Endothelial cell of umbilical vein (primary cell): ENCODE results near the gene ASPSCR1. TPM values are rescaled to one million over a fixed set of nuclear protein-coding genes. Genes with fewer than 3 reads are reported as not detected.

ENCODE experiments used
- BruUV-seq: library from RNA; stranded (reverse); fragments of 400-500 nt; replicated peaks from 2 replicates; lab custom pipeline; 2021; lab: Mats Ljungman, UMichigan
- CTCF ChIA-PET: fragments of 300-600, 350-600 bp; sonication (Branson Sonifier 250); formaldehyde crosslinking; loops from one replicate; lab custom pipeline; 2021; ENCODE audit warnings: antibody characterized with exemption, inconsistent platforms; lab: Charles Lee
- POLR2A ChIA-PET: fragments of 300-600, 350-600 bp; sonication (Branson Sonifier 250); formaldehyde crosslinking; loops from one replicate; lab custom pipeline; 2021; ENCODE audit warnings: antibody characterized with exemption, inconsistent platforms; lab: Charles Lee
- DNase-seq: peaks from one replicate; pipeline ENCODE4 v3.0.0-alpha.2; 2011; ENCODE audit warnings: low read depth, low spot score
- FAIRE-seq: peaks from 2 replicates; lab custom pipeline; 2011; peaks lifted over from hg19 to GRCh38; lab: Jason Lieb, UNC
- H2AFZ ChIP-seq: 2 replicates; pipeline ENCODE4 v1.6.0; 2012; ENCODE audit warnings: low read depth, low read length, control low read depth, inconsistent platforms
- H3K27ac ChIP-seq: 2 replicates; pipeline ENCODE4 v1.5.1; 2011; ENCODE audit warnings: low read depth, mild to moderate bottlenecking, control low read depth, low read length, moderate library complexity; ENCODE audit not compliant: insufficient read depth
- H3K27me3 ChIP-seq, 2 experiments: 2 replicates each; pipeline versions ENCODE4 v1.6.0 to v1.6.1; 2011; ENCODE audit warnings: low read length in 2 of 2, mixed read lengths in 1 of 2; ENCODE audit not compliant: control insufficient read depth in 2 of 2, insufficient read depth in 2 of 2
- H3K36me3 ChIP-seq, 2 experiments: 2 replicates in 1 of 2; 3 replicates in 1 of 2; pipeline ENCODE4 v1.5.1; 2011; ENCODE audit warnings: low read length in 2 of 2, mild to moderate bottlenecking in 1 of 2, moderate library complexity in 1 of 2; ENCODE audit not compliant: control insufficient read depth in 2 of 2, insufficient read depth in 2 of 2; ENCODE audit errors: extremely low read depth in 1 of 2
- H3K4me1 ChIP-seq: 3 replicates; pipeline ENCODE4 v1.5.1; 2011; ENCODE audit warnings: mild to moderate bottlenecking, low read length; ENCODE audit not compliant: control insufficient read depth, insufficient read depth; ENCODE audit errors: extremely low read depth
- H3K4me2 ChIP-seq: 2 replicates; pipeline ENCODE4 v1.6.1; 2011; ENCODE audit warnings: low read length, control low read depth, mixed read lengths; ENCODE audit not compliant: insufficient read depth
- H3K4me3 ChIP-seq, 3 experiments: fragments of 200-600 bp in 1 of 3; sonication (generic), shearing (Covaris generic) in 1 of 3; replicated peaks in 1 of 3; 2 replicates each; pipeline ENCODE4 v1.5.1; 2011 to 2016; ENCODE audit warnings: control low read depth in 3 of 3, low read length in 3 of 3, mild to moderate bottlenecking in 2 of 3, inconsistent platforms in 1 of 3, low read depth in 1 of 3, moderate library complexity in 1 of 3; ENCODE audit not compliant: insufficient read depth in 1 of 3
- H3K79me2 ChIP-seq: 2 replicates; pipeline ENCODE4 v1.6.0; 2012; ENCODE audit warnings: low read length, inconsistent platforms; ENCODE audit not compliant: control insufficient read depth, insufficient read depth
- H3K9ac ChIP-seq: replicated peaks from 2 replicates; pipeline ENCODE3; 2011; ENCODE audit warnings: low read length, control low read depth; ENCODE audit not compliant: insufficient read depth; ENCODE audit errors: extremely low read depth
- H3K9me1 ChIP-seq: replicated peaks from 3 replicates; pipeline ENCODE4 v1.6.0; 2011; ENCODE audit warnings: mild to moderate bottlenecking, low read length; ENCODE audit not compliant: control insufficient read depth, insufficient read depth; ENCODE audit errors: extremely low read depth
- H3K9me3 ChIP-seq: replicated peaks from 2 replicates; pipeline ENCODE4 v1.5.1; 2012; ENCODE audit warnings: low read length, inconsistent platforms; ENCODE audit not compliant: control insufficient read depth, insufficient read depth
- H4K20me1 ChIP-seq: replicated peaks from 2 replicates; pipeline ENCODE3; 2011; ENCODE audit warnings: mild to moderate bottlenecking, low read length; ENCODE audit not compliant: control insufficient read depth, insufficient read depth; ENCODE audit errors: extremely low read depth
- EZH2 ChIP-seq: IDR thresholded peaks from 2 replicates; pipeline ENCODE4 v1.6.1; 2012; ENCODE audit warnings: borderline replicate concordance, low read depth, mild to moderate bottlenecking, moderate library complexity, low read length, inconsistent platforms; ENCODE audit not compliant: severe bottlenecking
- FOS ChIP-seq: IDR thresholded peaks from 2 replicates; pipeline ENCODE4 v1.6.1; 2011; ENCODE audit warnings: mild to moderate bottlenecking, low read length, moderate library complexity, borderline replicate concordance; ENCODE audit not compliant: insufficient read depth
- GATA2 ChIP-seq: IDR thresholded peaks from 2 replicates; pipeline ENCODE4 v1.7.0; 2011; ENCODE audit warnings: low read depth, mild to moderate bottlenecking, moderate library complexity, mixed read lengths, low read length; ENCODE audit not compliant: insufficient read length, insufficient read depth
- JUN ChIP-seq: IDR thresholded peaks from 2 replicates; pipeline ENCODE4 v1.6.1; 2011; ENCODE audit warnings: borderline replicate concordance, low read depth; ENCODE audit not compliant: insufficient read length, insufficient read depth
- MYC ChIP-seq: IDR thresholded peaks from one replicate; pipeline ENCODE4 v1.6.1; 2011; ENCODE audit warnings: mild to moderate bottlenecking, low read depth, low read length
- POLR2A ChIP-seq: IDR thresholded peaks from 2 replicates; pipeline ENCODE4 v1.6.1; 2012; ENCODE audit warnings: low read depth, mild to moderate bottlenecking, control low read depth, low read length
- POLR2AphosphoS5 ChIP-seq: IDR thresholded peaks from 2 replicates; pipeline ENCODE4 v1.6.1; 2012; ENCODE audit warnings: low read depth, mild to moderate bottlenecking, control low read depth, low read length, moderate library complexity; ENCODE audit not compliant: insufficient read depth
- dilution Hi-C: fragments of 300-500 bp; cut with MboI; formaldehyde crosslinking; loops from one replicate; pipeline ENCODE4 v1.15.0; 2019; ENCODE audit warnings: low sequenced_read_pairs; ENCODE audit not compliant: extremely low pct_ligation_motif_present
- intact Hi-C: fragments of 100-400 bp; cut with micrococcal nuclease; formaldehyde crosslinking; loops from one replicate; pipeline ENCODE4 v1.10.0; 2022
- polyA plus RNA-seq, 4 experiments: library from polyadenylated mRNA; depleted of rRNA in 3 of 4; stranded (reverse) in 3 of 4; unstranded in 1 of 4; fragments of >200 nt; gene quantifications; 2 replicates each; pipeline versions ENCODE4 v1.2.1 to v1.2.3, GENCODE V29; 2011 to 2012; ENCODE audit warnings: missing spikeins in 1 of 4
- total RNA-seq: library from RNA; stranded (reverse); gene quantifications from 2 replicates; pipeline ENCODE4 v1.2.3, GENCODE V29; 2021
- TF ChIP-seq, protein P1 (sequence below): IDR thresholded peaks from 2 replicates; pipeline ENCODE4 v1.6.1; 2011; ENCODE audit not compliant: insufficient read depth, insufficient read length
- TF ChIP-seq, protein P2 (sequence below), 2 donors: IDR thresholded peaks; 1 replicate in 1 of 2; 2 replicates in 1 of 2; pipeline ENCODE4 v1.5.1; 2011; ENCODE audit warnings: low read length in 2 of 2, mild to moderate bottlenecking in 2 of 2, moderate library complexity in 2 of 2, control low read depth in 1 of 2, inconsistent platforms in 1 of 2, low read depth in 1 of 2; ENCODE audit not compliant: insufficient read depth in 1 of 2; ENCODE audit errors: extremely low read depth in 1 of 2

ASPSCR1 gene
- total and polyA plus RNA-seq, 2 donors (not counting 3 experiments of a cell fraction or from before 2014, with no cell fraction given): 24.8 to 36.5 TPM

DNA sequence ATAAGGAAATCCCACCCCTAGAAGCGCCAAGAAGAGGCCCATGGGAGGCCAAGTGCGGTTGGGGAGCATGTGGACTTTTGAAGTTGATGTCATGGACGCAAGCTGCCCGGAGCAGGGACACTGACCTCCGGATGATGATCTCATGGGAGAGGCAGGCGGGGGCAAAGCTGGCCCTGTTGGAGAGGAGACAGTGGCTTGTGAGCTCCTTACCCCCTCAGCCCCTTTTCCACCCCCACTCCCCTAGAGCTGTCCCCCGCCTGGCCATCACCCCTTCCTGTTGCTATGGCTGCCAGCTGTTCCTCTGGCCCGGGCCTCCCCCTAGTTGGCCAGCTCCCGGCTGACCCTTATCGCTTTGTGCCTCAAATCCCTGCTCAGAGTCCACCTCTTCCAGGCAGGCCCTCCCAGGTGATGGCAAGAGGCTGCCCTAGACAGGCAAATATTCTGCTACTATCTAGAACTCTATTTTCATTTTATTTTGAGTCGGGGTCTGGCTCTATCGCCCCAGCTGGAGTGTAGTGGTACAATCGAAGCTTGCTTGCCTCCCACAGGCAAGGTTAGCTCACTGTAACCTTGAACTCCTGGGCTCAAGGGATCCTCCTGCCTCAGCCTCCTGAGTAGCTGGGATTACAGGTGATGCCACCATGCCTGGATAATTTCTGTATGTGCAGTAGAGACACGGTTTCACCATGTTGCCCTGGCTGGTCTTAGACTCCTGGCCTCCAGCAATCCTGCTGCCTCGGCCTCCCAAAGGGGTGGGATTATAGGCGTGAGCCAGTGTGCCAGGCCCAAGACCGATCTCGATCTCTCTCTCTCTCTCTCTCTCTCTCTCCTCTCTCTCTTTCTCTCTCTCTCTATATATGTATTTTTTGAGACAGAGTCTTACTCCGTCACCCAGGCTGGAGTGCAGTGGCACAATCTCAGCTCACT is 23.0 kb upstream of the ASPSCR1 start:
- H3K9ac ChIP-seq: no peak overlapping the region
- no peaks in the 10 kb centered on the region for H4K20me1 ChIP-seq
- intact Hi-C loops: no loop called here
- no peaks in the 10 kb centered on the region for H3K4me1 ChIP-seq
- DNase-seq (no peak), FAIRE-seq (no peak)
- no peaks in the 10 kb centered on the region for H3K9me3 ChIP-seq
- H3K27ac ChIP-seq: no peak overlapping the region
- BruUV-seq: no TSS peak
- no peak overlapping the region for H3K4me2 ChIP-seq
- H3K9me1 ChIP-seq: no peaks in the 10 kb centered on the region
- H3K27me3 ChIP-seq: peaks cover 8 to 10% of the 10 kb centered on the region in 2 experiments
- TF ChIP-seq, protein P1, sequence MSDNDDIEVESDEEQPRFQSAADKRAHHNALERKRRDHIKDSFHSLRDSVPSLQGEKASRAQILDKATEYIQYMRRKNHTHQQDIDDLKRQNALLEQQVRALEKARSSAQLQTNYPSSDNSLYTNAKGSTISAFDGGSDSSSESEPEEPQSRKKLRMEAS: no peak
- no peak for TF ChIP-seq POLR2AphosphoS5
- TF ChIP-seq MYC: no peak
- dilution Hi-C loops: no loop called here
- no peaks in the 10 kb centered on the region for H3K79me2 ChIP-seq
- ChIA-PET POLR2A (no interaction called here), CTCF (interaction anchor here (0.9 to 2.3 kb wide), 5 partner anchors 9 to 133 kb away, joined by 3 to 8 read pairs (median 4); no protein-coding TSS in a partner anchor)
- H3K4me3 ChIP-seq: no peak overlapping the region
- H2AFZ ChIP-seq: no peak overlapping the region
- H3K36me3 ChIP-seq: no peaks in the 10 kb centered on the region

DNA sequence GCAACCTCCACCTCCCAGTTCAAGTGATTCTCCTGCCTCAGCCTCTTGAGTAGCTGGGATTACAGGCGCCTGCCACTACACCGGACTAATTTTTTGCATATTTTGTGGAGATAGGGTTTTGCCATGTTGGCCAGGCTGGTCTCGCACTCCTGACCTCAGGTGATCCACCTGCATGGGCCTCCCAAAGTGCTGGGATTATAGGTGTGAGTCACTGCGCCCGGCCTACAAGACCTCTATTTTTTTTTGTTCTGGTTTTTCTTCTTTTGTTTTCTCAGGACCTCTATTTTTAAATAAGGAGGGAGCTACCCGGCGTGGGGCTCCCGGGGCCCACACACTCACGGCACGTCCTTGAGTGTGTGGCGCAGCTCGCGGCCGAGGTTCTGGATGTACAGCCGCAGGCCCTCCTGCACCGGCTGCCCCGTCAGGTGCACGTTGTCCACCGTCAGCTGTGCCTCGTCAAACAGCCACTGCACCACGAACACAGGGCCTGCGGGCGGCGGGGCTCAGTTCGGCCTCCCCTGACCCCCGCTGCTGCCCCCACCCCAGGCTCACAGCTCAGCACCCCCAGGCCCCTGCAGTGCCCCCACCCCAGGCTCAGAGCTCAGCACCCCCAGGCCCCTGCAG is 22.3 kb upstream of the ASPSCR1 start:
- H3K9me1 ChIP-seq: no peaks in the 10 kb centered on the region
- no peaks in the 10 kb centered on the region for H3K4me1 ChIP-seq
- ChIA-PET POLR2A (no interaction called here), CTCF (interaction anchor here (1.0 to 2.3 kb wide), 4 partner anchors 22 to 133 kb away, joined by 3 to 8 read pairs (median 4); no protein-coding TSS in a partner anchor)
- no peak overlapping the region for H3K9ac ChIP-seq
- intact Hi-C loops (no loop called here), dilution Hi-C loops (no loop called here)
- H2AFZ ChIP-seq: no peak overlapping the region
- H4K20me1 ChIP-seq: no peaks in the 10 kb centered on the region
- no peak overlapping the region for H3K4me2 ChIP-seq
- peaks cover 10 to 16% of the 10 kb centered on the region in 2 experiments for H3K27me3 ChIP-seq
- no peak for TF ChIP-seq GATA2
- no peak for TF ChIP-seq MYC
- TF ChIP-seq, protein P2, sequence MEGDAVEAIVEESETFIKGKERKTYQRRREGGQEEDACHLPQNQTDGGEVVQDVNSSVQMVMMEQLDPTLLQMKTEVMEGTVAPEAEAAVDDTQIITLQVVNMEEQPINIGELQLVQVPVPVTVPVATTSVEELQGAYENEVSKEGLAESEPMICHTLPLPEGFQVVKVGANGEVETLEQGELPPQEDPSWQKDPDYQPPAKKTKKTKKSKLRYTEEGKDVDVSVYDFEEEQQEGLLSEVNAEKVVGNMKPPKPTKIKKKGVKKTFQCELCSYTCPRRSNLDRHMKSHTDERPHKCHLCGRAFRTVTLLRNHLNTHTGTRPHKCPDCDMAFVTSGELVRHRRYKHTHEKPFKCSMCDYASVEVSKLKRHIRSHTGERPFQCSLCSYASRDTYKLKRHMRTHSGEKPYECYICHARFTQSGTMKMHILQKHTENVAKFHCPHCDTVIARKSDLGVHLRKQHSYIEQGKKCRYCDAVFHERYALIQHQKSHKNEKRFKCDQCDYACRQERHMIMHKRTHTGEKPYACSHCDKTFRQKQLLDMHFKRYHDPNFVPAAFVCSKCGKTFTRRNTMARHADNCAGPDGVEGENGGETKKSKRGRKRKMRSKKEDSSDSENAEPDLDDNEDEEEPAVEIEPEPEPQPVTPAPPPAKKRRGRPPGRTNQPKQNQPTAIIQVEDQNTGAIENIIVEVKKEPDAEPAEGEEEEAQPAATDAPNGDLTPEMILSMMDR (IDR thresholded peaks at IDR 0.05; ENCODE audit: extremely low read depth in 1 of 2, insufficient read depth in 1 of 2, low read depth in 1 of 2, low read length in 2 of 2): no peak
- TF ChIP-seq EZH2: no peak
- TF ChIP-seq JUN: no peak
- no peak for TF ChIP-seq FOS
- no peak for TF ChIP-seq POLR2A
- TF ChIP-seq, protein P1: no peak
- TF ChIP-seq POLR2AphosphoS5: no peak
- DNase-seq: no peak
- no peak for FAIRE-seq
- BruUV-seq: no TSS peak
- H3K36me3 ChIP-seq: no peaks in the 10 kb centered on the region
- H3K79me2 ChIP-seq: no peaks in the 10 kb centered on the region
- H3K4me3 ChIP-seq: no peak overlapping the region
- H3K27ac ChIP-seq: no peak overlapping the region
- no peaks in the 10 kb centered on the region for H3K9me3 ChIP-seq
